ENCODE data around the gene SLC22A14.

DNA sequence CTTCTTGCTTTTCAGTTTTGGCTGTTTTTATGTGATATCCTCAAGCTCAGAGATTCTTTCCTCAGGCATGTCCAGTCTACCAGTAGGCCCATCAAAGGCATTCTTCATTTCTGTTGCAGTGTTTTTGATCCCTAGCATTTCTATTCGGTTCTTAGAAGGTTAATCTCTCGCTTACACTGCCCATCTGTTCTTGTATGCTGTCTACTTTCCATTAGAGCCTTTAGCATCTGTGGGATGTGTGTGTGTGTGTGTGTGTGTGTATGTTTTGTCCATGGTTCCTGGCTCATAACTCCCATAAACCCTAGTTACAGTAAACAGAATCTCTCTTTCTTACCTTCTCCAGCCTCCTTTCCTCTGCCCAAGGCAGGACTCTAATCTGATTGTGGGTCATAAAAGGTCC, 21.6 kb upstream of the SLC22A14 start:
- TF ChIP-seq FOXK1 (CRISPR knock-in tag; IDR thresholded peaks at IDR 0.05): no peak
- TF ChIP-seq, protein P1, sequence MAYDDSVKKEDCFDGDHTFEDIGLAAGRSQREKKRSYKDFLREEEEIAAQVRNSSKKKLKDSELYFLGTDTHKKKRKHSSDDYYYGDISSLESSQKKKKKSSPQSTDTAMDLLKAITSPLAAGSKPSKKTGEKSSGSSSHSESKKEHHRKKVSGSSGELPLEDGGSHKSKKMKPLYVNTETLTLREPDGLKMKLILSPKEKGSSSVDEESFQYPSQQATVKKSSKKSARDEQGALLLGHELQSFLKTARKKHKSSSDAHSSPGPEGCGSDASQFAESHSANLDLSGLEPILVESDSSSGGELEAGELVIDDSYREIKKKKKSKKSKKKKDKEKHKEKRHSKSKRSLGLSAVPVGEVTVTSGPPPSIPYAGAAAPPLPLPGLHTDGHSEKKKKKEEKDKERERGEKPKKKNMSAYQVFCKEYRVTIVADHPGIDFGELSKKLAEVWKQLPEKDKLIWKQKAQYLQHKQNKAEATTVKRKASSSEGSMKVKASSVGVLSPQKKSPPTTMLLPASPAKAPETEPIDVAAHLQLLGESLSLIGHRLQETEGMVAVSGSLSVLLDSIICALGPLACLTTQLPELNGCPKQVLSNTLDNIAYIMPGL (CRISPR knock-in tag; IDR thresholded peaks at IDR 0.05): no peak
- no peak for TF ChIP-seq CTCF (IDR thresholded peaks at IDR 0.05)
- TF ChIP-seq, protein P2, sequence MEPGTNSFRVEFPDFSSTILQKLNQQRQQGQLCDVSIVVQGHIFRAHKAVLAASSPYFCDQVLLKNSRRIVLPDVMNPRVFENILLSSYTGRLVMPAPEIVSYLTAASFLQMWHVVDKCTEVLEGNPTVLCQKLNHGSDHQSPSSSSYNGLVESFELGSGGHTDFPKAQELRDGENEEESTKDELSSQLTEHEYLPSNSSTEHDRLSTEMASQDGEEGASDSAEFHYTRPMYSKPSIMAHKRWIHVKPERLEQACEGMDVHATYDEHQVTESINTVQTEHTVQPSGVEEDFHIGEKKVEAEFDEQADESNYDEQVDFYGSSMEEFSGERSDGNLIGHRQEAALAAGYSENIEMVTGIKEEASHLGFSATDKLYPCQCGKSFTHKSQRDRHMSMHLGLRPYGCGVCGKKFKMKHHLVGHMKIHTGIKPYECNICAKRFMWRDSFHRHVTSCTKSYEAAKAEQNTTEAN (CRISPR knock-in tag; IDR thresholded peaks at IDR 0.05): no peak
- no peak for TF ChIP-seq GRHL2 (CRISPR knock-in tag; IDR thresholded peaks at IDR 0.05; ENCODE audit: insufficient replicate concordance, severe bottlenecking)
